Chondrocyte (in vitro differentiated cells): ENCODE data around the gene GAGE2A. TPM values are rescaled to one million over a fixed set of nuclear protein-coding genes. Genes with fewer than 3 reads are reported as not detected.

Experiments used
- DNase-seq: peaks from one replicate; pipeline ENCODE4 v3.0.0; 2021; ENCODE audit warnings: mixed read lengths, low spot score
- H3K27ac Mint-ChIP-seq: one replicate; pipeline ENCODE4 v1.8.0; 2021; ENCODE audit warnings: mild to moderate bottlenecking, moderate library complexity, mixed read lengths; ENCODE audit not compliant: unreplicated experiment
- H3K27me3 Mint-ChIP-seq: 2 replicates; pipeline ENCODE4 v1.8.0; 2021; ENCODE audit warnings: low read depth, mixed read lengths
- H3K36me3 Mint-ChIP-seq: 2 replicates; pipeline ENCODE4 v1.8.0; 2021; ENCODE audit warnings: low read depth, mixed read lengths
- H3K4me1 Mint-ChIP-seq: 2 replicates; pipeline ENCODE4 v1.8.0; 2021; ENCODE audit warnings: low read depth, mild to moderate bottlenecking, mixed read lengths
- H3K4me3 Mint-ChIP-seq: one replicate; pipeline ENCODE4 v1.8.0; 2021; ENCODE audit warnings: mild to moderate bottlenecking, moderate library complexity, mixed read lengths; ENCODE audit not compliant: unreplicated experiment
- H3K9me3 Mint-ChIP-seq: 2 replicates; pipeline ENCODE4 v1.8.0; 2021; ENCODE audit warnings: low read depth, mixed read lengths
- total RNA-seq: library from RNA; stranded (reverse); gene quantifications from 3 replicates; pipeline ENCODE4 v1.2.1, GENCODE V29; 2021
- TF ChIP-seq, protein P1 (sequence below): fragments of 200-600 bp; sonication (generic); IDR thresholded peaks from 2 replicates; pipeline ENCODE4 v1.5.0; 2021; ENCODE audit warnings: antibody characterized with exemption, mild to moderate bottlenecking, moderate library complexity

Gene GAGE2A
- total RNA-seq, 1 donor from 2014 or later = not detected

DNA sequence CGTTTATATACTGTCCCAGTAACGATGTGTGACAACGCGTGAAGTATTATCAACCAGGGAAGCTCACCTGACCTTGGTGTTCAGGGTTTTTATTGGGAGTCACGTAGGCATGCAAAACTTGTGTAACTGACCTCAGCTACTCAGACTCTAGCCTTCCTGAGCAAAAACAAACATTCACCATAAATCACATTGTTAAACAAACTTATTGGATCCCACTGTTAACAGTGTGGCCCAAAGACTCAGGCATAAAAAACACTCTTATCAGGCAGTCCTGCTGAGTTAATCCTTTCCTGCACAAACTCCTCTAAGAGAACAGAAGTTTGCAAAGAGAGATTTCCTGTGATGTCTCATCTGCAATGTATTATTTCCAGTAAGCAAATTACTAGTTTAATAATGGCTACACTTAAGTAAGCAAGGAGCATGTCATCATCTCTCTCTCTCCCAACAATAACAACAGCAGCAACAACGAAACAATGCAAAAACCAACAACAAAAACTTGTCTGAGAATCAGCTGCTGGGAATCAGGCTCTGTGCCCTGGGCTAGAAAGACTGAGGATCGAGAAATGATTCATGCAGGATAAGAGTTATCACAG, 21.5 kb downstream of the GAGE2A start:
- H3K9me3 Mint-ChIP-seq = peaks cover 2% of the 10 kb centered on the region
- no peaks in the 10 kb centered on the region for H3K27me3 Mint-ChIP-seq
- H3K4me1 Mint-ChIP-seq = no peaks in the 10 kb centered on the region
- H3K27ac Mint-ChIP-seq = no peak overlapping the region
- no peak overlapping the region for H3K4me3 Mint-ChIP-seq
- TF ChIP-seq, protein P1, sequence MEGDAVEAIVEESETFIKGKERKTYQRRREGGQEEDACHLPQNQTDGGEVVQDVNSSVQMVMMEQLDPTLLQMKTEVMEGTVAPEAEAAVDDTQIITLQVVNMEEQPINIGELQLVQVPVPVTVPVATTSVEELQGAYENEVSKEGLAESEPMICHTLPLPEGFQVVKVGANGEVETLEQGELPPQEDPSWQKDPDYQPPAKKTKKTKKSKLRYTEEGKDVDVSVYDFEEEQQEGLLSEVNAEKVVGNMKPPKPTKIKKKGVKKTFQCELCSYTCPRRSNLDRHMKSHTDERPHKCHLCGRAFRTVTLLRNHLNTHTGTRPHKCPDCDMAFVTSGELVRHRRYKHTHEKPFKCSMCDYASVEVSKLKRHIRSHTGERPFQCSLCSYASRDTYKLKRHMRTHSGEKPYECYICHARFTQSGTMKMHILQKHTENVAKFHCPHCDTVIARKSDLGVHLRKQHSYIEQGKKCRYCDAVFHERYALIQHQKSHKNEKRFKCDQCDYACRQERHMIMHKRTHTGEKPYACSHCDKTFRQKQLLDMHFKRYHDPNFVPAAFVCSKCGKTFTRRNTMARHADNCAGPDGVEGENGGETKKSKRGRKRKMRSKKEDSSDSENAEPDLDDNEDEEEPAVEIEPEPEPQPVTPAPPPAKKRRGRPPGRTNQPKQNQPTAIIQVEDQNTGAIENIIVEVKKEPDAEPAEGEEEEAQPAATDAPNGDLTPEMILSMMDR = no peak
- DNase-seq = no peak
- no peaks in the 10 kb centered on the region for H3K36me3 Mint-ChIP-seq

DNA sequence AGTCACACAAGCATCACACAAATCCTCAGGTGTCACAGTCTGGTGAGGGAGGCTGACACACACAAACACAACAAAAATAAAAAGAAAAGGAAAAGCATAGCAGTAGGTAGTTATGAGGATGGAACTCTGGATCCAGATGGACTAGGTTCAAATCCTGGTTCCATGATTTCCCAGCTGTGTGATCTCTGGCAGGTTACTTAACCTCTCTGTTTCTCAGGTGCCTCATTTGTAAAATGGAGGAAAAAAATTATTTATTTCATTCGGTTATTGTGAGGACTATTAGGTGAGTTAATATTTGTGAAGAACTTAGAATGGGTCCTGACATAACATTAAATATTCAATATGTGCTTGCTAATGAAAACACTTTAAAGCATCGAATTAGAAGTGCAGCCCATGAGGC, 29.3 kb downstream of the GAGE2A start:
- no peaks in the 10 kb centered on the region for H3K36me3 Mint-ChIP-seq
- TF ChIP-seq, protein P1 = no peak
- peaks cover 5% of the 10 kb centered on the region for H3K9me3 Mint-ChIP-seq
- no peaks in the 10 kb centered on the region for H3K27me3 Mint-ChIP-seq
- H3K4me1 Mint-ChIP-seq = no peaks in the 10 kb centered on the region
- no peak for DNase-seq
- no peak overlapping the region for H3K27ac Mint-ChIP-seq
- no peak overlapping the region for H3K4me3 Mint-ChIP-seq

DNA sequence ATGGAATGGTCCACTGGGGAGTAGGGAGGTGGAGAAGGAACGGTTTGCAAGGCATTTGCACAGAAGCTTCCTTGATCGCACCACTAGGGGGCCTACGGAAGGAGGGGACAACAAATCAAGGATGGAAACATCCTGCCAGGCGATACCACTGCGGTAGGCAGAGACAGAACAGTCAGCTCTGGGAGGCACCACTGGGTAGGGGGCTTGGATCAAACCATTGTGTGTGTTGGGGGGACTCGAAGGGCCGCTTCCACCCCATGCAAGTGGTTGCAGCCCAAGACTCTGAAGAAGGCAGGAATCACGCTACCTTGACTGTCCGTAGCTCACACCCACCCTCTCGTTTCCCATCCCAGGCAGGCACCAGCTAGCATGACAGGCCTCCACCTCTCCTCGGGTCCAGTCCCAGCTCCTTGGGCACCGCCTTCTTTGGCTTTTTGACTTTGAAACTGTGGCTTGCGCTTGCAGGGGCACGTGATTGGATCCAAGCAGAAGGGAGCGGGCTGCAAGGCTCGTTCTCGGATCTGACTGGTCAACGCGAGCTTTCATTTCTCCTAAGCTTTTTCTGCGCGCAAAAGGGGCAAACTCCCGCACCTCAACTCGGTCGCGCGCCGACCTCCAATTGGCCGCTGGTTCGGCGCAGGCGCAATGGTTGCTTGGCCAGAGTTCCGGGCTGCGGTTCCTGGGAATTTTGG, 37.9 kb downstream of the GAGE2A start:
- TF ChIP-seq, protein P1 = peak; percentile 14
- H3K36me3 Mint-ChIP-seq = no peaks in the 10 kb centered on the region
- no peaks in the 10 kb centered on the region for H3K4me1 Mint-ChIP-seq
- no peaks in the 10 kb centered on the region for H3K27me3 Mint-ChIP-seq
- H3K27ac Mint-ChIP-seq = no peak overlapping the region
- DNase-seq = no peak
- no peak overlapping the region for H3K4me3 Mint-ChIP-seq
- H3K9me3 Mint-ChIP-seq = peaks cover 51% of the 10 kb centered on the region

DNA sequence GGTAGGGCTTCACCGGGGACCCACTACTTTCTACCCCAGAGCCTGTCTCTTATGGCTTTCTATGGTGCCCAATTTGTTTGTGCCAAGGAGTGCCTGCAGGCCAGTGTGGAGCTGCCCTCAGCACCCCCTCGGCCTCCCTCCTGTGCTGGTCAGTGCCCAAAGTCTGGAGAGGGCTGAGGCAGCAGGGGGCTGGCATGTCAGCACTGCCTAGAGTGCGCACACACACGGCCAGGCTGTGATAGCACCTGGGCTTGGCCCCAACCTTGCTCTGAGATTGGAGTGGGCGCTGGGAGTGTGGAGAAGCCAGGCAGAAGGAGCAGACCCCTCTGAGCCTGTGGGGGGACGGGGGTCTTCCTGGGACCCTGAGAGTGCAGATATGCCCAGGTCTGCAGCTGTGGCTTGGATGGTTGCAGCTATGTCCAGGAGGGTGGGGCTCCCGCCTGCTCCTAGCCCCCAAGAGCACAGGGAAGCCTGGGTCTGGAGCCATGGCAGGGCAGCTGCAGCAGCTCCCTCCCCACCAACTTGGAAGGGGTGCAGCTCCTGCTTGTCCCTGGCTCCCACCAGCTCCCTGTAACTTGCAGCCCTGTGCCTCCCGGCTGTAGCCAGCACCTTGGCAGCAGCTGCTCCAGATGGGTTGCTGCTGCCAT, 55.8 kb downstream of the GAGE2A start:
- TF ChIP-seq, protein P1 = no peak
- Mint-ChIP-seq H3K36me3 (no peaks in the 10 kb centered on the region), H3K4me1 (no peaks in the 10 kb centered on the region), H3K9me3 (peaks cover 3% of the 10 kb centered on the region), H3K4me3 (no peak overlapping the region), H3K27ac (no peak overlapping the region), H3K27me3 (no peaks in the 10 kb centered on the region)
- peak; percentile 78 for DNase-seq

Other genes with a start within 250 kb of the GAGE2A start
- gene GAGE12C, start 57.3 kb upstream of the GAGE2A start, total RNA-seq = not detected in 3 replicates
- not detected in 3 replicates for gene GAGE12D, start 47.8 kb upstream of the GAGE2A start, total RNA-seq
- gene GAGE12E, start 38.2 kb upstream of the GAGE2A start, total RNA-seq = not detected in 3 replicates
- not detected in 3 replicates for gene GAGE12F, start 28.7 kb upstream of the GAGE2A start, total RNA-seq
- gene GAGE12G, start 19.1 kb upstream of the GAGE2A start, total RNA-seq = not detected in 3 replicates
- not detected in 3 replicates for gene GAGE12H, start 9.5 kb upstream of the GAGE2A start, total RNA-seq
- gene GAGE1, start 9.5 kb downstream of the GAGE2A start, total RNA-seq = not detected in 3 replicates
- not detected in 3 replicates for gene PAGE1, start 106.5 kb downstream of the GAGE2A start, total RNA-seq
- not detected in 3 replicates for gene PAGE4, start 239.8 kb downstream of the GAGE2A start, total RNA-seq